Muscle of back (tissue), 11 donors: Measurements from ENCODE around the gene EFS. TPM values are rescaled to one million over a fixed set of nuclear protein-coding genes. Genes with fewer than 3 reads are reported as not detected.
"Not testable (repeated sequence)": the region's sequence is repeated elsewhere in the genome, so short reads cannot be mapped to it uniquely, and the experiment has no call there.

Experiments
- DNase-seq, 3 donors: peaks; one replicate each; pipeline versions ENCODE4 v3.0.0 to v3.0.0-alpha.2; 2013
- polyA plus RNA-seq, 10 donors: library from polyadenylated mRNA; unstranded; fragments of 120-200 nt; gene quantifications; one replicate each; pipeline ENCODE4 v1.2.1, GENCODE V29; 2013; ENCODE audit not compliant: insufficient read length in 10 of 10

The EFS gene
- polyA plus RNA-seq, 10 donors, result 36.1 to 52.0 (median 41.6) TPM

DNA sequence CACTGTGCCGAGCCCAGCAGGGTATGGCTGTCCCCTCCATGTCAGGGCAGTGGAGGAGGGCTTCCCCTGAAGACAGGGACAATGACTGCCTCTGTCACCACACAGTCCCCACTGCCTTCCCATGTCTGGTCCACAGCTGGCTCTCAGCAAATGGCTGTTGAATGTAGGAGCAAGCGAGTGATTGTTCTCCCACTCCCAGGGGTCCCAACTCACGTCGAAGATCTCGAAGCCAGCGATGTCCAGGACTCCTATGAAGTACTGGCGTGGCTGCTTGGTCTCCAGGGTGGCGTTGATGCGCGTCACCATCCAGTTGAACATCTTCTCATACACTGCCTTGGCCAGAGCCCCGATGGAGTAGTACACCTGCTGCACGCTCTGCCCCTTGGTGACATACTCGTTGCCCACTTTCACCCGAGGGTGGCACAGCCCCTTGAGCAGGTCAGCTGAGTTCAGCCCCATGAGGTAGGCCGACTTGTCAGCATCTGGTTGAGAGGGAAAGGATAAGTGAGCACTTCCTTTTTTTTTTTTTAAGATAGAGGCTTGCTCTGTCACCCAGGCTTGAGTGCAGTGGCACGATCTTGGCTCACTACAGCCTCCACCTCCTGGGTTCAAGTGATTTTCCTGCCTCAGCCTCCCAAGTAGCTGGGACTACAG lies 35.7 kb upstream of the EFS start:
- not testable (repeated sequence) for DNase-seq

DNA sequence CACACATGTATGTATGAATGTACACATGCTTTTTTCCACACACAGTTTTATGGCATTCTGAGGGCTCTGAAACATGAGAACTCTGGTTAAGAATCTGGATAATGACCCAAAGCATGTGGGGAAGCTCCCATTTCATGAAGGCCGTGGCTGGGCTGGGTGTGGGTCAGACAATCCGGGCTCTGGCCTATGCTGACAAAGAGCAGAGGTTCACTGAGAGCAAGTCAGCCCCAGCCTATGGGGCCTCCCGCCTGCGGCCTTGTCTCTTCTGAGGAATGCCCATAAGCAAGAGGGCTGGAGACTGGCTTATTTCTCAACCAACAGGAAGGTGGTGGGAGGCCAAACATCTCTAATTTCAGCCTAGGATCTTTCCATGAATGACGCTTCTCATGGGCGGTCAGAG lies 34.6 kb upstream of the EFS start:
- no peak for DNase-seq

DNA sequence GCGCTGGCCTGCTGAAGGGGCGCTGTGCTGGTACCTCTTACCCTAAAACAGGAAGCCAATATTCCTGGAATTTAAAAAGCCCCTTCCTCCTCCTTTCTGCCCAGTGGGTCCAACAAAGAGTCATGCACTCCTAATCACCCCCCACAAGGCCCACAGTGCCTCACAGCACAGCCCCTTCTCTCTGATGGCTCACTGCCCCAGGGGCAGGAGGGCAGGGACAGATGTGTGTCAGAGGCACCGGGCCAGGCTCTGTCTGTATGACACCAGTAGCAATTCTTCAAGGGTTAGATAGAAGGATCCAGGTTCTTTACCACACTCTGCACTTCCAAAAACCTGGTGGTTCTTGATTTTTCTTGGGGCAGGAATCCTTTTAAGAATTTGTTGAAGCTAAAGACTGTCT lies 34.2 kb upstream of the EFS start:
- no peak for DNase-seq

DNA sequence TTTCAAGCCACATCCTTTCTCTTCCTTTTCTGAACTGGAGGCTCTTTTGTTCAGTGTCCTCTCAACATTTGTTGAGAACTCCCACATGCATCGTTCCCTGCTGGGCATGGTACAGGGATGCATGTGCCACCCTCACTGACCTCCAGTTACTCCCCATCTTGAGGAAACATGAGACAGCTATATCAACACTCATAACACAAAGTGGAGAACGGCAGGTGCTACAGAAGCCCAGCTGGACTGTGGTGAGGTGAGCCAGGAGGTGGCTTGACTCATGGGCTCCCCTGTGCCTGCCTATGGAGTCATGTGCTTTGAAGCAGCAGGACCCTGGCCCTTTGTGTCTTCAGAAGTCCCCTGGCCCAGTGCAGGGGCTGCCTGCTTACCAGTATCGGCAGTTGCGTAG lies 33.4 kb upstream of the EFS start:
- no peak for DNase-seq

DNA sequence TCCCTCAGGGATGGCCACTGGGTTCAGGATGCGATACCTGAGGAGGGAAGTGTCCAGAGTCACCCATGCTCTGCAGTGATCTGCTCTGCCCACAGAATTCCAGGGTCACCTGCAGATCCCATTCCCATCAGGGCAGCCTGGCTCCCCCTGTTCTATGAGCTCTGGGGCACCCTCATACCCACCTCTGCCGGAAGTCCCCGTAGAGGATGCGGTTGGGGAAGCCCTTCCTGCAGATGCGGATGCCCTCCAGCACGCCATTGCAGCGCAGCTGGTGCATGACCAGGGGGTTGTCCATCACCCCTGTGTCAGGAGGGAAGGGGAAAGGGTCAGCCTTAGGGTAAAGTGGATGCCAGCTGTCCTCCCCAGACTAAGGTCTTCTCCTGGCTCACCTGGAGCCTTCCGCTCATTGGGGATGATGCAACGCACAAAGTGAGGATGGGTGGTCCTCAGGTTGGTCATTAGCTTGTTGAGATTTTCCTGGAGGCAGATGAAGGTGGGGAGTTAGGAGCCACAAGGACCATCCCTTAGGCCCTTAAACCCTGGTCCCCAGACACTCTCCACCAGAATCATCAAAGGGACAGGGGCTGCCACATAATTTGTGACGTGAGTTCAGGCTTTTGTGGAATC lies 31.9 kb upstream of the EFS start:
- DNase-seq, result no peak

DNA sequence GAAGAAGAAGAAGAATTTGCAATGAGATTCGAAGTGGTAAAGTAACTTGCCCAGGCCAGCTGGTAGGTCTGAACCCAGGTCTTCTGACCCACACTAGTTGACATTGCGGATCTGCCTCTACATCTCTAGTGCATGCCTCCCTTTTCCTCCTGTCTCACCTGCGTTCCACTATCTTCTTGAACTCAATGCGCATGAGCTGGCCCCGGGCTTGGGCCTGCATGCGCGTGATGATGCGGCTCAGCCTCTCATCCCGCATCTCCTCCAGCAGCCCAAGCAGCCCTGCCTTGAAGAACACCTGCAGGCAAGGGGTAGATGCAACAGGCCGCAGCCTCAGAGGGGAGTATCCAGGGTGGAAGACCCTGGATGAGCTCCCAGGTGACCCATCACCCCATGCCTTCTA lies 31.2 kb upstream of the EFS start:
- DNase-seq, result no peak

DNA sequence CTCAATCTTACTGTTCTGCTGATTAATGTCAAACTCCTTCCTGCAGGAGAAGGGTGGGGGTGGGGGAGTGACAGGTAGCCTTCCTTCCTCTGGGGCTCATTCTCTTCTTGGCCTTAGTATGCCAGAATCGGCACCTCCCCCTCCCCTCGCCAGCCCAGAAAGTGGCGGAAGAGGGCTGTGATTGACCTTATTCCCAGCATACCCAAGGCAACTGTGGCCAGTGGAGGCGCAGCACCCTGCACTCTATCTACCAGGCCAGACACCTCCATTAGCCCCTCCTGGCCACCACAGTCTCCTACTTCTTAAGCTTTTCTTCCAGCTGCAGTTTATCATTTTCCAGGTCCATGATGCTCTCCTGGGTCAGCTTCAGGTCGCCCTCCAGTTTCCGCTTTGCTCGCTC lies 27.6 kb upstream of the EFS start:
- DNase-seq, result no peak

DNA sequence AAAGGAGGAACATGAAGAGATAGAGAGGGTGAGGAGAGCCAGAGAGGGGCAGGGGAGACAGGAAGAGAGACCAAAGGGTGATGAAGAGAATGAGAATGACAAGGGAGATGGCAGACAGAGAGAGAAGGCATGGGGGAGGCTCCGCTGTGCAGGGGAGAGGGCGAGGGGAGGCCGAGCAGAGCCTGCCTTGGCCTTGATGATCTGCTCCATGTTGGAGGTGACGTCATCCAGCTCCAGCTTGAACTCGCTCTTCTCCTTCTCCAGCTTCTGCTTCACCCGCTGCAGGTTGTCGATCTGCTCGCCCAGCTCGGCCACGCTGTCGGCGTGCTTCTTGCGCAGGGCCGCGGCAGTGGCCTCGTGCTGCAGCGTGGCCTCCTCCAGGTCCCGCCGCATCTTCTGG lies 24.9 kb upstream of the EFS start:
- DNase-seq, result not testable (repeated sequence)

DNA sequence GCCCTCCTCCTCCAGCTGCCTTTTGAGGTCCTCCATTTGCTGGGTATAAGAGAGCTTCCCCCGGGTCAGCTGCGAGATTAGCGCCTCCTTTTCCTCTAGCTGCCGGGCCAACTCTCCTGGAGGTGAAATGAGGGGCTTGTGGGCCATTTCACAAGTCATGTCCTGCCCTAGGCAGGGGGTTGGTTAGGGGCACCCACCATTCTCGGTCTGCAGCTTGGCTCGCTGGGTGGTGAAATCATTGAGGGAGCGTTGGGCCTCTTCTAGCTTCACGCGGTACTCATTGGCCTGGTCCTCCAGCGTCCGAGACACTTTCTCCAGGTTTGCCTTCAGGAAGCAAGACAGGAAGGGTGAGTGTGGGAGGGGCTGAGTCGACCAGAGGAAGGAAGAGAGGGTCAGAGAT lies 24.4 kb upstream of the EFS start:
- no peak for DNase-seq

DNA sequence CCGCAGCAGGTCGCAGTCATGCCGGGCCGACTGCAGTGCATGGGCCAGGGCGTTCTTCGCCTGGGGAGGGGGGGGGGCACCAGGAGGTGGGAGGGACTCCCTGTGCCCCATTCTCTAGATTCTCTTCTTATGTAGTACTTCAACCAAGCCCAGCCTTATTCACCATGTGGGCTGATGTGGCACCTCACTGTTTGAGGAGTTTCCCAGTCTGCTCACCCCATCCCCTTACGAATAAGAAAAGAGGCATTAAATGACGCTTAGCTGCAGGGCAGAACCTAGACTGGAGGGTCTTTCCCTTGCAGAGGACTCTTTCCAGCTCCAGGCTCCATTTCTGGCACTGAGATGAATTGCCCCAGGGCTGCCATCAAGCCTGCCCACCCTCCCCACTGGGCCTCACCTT lies 24.0 kb upstream of the EFS start:
- no peak for DNase-seq

DNA sequence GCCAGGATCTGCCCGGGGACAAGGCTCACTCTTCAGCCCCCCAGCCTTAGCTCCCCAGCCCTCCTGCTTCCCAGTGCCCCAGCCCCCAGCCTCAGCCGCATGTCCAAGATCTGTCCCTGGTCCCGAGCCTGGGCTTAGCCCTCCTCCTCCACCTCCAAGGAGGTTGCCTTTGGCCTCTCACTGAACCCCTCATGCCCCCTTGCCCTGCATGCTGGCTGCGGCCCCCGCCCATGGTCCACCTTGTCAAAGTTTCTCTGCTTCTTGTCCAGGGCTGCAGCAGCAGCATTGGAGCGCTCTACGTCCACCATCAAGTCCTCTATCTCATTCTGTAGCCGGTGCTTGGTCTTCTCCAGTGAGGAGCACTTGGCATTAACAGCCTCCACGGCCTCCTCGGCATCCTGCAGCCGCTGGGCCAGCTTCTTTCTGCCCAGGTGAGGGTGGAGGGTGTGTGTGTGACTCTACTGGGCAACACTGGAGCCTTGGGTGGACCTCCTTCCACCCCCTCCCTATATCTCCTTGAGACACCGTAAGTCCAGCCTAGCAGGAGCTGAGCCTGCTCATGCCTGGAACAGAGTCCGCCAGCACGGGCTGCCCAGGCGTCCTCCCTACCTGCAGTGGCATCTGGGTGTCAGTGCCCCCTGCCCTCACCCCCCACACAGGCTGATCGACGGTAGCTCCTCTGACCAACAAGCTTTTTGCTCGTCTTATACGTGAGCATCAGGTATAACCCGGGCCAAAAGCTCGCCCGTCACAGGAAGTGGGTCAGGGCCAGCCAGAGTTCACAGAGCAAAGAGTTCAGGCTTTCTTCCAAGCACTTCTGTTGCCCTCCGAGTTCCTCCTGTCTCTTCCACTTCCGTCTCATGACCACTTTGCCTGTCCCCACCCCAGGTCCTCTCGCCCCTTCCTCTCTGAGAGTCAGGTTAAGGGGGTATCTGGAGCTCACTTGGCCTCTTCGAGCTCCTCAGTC lies 23.2 kb upstream of the EFS start:
- no peak for DNase-seq

DNA sequence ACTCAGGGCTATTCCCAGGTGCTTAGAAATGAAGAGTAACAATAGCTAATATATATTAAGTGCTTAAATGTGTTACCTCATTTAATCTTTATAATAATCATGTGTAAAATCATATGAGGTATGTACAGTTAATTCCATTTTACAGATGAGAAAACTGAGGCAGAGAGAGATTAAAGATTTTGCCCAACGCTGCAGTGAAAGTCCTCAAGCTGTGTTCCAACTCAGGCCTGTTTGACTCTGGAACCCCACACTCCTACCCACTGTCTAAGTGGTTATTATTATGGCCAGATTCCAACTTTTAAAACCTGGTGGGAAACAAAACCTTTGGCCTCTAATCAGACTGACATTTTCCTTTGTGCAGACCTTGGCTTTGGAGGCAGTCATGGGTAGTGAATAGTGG lies 22.0 kb upstream of the EFS start:
- DNase-seq, result no peak

DNA sequence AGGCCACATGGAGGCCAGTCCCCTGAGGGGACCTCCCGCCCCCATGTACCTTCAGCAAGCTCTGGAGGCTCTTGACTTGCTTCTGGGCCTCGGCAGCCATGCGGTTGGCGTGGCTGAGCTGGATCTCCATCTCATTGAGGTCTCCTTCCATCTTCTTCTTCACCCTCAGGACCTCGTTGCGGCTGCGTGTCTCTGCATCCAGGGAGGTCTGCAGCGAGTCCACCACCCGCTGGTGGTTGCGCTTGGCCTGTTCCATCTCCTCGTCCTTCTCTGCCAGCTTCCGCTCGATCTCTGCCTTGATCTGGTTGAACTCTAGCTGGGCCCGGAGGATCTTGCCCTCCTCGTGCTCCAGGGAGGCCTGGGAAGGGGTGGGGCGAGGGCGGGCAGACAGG lies 21.3 kb upstream of the EFS start:
- DNase-seq, result not testable (repeated sequence)

DNA sequence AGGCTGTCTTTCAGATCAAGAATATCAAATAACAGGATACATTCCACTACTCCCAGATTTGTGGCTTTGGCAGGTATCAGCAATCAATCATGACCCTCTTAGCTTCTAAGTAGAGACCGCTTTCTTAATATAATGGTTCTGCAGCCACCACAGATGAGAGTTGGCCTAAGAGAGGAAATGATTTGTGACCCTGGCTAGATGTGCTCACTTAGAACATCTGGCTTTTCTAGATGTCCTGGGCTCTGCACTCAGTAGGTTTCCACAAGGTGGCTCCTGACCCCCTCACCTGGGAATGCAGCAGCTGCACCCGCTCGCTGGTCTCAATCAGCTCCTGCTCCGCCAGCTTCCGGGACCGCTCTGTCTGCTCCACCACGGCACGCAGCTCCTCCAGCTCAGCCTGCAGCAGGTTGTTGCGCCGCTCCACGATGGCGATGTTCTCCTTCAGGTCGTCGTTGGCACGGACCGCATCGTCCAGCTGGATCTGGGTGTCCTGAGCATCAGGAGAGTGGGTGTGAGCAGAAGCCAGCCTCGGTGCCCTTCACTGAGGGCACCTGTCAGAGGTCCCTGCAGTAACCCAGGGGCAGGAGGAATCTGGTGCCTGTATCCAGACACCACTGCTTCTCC lies 20.8 kb upstream of the EFS start:
- no peak for DNase-seq

DNA sequence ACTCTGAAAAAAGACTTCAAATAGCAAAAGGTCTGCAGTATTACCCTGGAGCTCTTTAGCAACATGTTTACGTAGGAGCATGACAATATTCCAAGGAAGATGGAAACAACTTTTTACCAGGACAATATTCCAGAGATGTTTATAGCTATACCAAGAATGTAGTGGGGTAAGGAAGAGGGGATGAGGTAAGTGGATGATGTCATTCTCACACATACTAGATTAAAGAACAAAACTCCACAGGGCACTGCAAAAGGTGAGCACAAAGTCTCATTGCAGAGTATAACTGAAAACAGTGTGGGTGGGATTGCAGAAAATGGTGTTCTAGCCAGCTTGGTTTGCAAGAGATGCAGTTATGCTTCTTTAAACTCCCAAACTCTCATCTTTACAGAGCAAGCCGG lies 20.3 kb upstream of the EFS start:
- DNase-seq, result no peak

DNA sequence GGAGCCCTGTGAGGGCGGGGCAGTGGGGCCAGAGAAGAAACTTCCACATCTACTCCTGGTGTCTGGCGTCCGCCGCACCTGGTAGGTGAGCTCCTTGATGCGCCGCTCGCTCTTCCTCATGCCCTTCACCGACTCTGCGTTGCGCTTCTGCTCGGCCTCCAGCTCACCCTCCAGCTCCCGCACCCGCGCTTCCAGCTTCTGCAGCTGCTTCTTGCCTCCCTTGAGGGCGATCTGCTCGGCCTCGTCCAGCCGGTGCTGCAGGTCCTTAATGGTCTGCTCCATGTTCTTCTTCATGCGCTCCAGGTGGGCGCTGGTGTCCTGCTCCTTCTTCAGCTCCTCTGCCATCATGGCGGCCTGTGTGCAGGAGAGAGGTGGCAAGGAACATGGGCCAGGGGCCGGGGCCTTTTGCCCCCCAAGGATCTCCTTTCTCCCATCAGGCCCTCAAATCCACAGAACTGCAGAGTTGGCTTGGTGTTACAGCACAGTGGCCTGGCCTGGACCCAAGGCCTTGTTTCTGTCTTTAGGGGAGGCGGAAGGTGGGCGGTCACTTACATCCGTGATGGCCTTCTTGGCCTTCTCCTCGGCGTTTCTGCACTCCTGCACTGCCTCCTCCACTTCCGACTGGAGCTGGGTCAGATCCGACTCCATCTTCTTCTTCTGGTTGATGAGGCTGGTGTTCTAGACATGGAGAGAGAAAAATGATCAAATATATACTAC lies 19.6 kb upstream of the EFS start:
- no peak for DNase-seq

DNA sequence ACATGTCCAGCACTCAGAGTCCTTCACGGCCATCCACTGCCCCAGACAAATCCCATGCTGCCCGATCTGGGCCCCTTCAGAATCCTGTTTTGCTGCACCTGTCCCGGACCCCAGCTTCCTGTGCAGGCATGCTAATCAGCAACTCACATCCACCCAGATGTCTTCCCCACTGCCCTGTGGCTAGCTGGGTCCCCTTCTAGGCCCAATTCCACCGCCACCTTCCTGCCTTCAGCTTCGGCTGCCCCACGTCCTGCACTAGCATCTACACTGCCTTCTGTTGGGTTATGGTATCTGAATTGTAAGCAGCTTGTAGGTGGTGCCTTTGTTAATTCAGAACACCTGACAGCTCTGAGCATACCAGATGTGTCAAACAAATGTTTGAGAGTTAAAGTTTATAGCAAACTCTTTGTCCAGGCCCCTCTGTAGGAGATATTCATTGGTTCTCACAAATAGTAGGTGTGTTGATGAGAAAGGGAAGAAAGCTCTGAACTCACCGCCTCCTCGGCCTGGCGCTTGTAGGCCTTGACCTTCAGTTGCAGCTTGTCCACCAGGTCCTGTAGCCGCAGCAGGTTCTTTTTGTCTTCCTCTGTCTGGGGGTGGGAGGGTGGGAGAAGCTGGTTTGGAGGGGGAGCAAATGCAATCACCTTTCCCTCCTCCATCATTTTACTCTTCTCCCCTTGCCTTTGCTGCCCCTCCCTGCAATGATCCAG lies 17.9 kb upstream of the EFS start:
- DNase-seq, result no peak

DNA sequence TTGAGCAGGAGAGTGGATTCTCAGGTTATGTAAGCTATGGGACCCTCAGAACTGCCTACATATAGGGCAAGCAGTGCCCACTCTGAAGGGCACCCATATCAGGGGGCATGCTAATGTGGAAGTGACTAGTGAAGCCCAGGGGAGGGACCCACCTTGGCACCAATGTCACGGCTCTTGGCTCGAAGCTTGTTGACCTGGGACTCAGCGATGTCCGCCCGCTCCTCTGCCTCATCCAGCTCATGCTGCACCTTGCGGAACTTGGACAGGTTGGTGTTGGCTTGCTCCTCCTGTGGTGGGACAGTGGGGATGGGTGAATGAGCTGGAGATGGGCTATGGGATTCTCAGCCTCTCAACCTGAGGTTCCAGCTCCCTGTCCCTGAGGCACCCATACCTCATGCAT lies 17.3 kb upstream of the EFS start:
- DNase-seq, result no peak

DNA sequence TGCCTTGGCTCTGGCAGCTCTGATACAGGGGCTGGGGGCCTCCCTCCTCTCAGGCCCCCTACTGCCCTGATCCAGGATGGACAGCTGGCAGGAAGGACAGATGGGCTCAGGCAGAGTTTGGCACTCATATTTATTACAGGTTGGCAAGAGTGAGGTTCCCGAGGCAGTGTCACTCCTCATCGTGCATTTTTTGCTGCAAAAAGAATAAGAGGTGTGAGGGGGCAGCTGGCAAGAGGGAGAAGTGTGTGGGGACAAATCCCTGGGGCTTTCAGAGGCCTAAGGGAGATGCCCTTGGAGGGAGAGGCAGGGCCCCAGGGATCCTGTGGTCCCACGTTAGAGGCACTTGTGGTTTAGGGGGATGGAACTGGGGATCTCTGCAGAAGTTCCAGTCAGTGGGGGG lies 16.9 kb upstream of the EFS start:
- no peak for DNase-seq

DNA sequence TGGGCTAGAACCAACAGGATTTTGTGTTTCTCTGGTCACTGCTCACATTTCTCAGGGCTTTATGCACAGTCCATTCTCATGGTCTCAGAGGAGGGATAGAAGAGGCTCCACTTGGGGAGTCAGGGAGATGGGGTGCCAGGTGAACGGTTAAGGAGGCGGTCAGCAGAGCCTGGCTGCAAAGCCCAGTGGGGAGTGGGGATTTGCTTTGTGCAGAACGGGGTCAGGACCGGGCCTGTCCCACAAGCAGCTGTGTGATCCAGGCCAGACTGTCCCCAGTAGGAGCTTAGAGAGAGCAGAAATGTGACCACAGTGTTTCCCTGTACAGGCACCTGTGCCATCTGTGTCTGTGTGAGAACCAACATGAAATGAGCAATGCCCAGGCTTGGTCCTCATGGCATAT lies 16.0 kb upstream of the EFS start:
- no peak for DNase-seq
